Measurements from ENCODE around the gene IL17C.
A peak's percentile ranks its signal among the peaks of the same experiment; 100 is the strongest.

IL17C gene

DNA sequence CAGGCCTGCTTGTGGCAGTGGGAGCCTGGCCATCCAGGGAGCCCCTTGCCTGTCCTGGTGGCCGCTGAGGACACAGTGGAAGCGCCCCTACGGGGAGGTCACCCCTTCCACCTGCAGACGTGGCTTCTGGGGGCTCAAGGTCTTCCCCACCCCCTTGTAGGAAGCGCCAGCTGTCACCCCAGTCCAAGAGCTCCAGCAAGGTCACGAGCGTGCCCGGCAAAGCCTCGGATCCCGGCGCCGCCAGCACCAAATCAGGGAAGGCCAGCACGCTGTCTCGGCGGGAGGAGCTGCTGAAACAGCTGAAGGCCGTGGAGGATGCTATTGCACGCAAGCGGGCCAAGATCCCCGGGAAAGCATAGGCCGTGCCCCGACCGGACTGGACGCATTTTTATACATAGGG, 7.4 kb upstream of the IL17C start:
- DNase-seq (no peak), ATAC-seq (no peak)
- Mint-ChIP-seq H3K4me1 (peaks cover 52% of the 10 kb centered on the region), H3K4me3 (no peak overlapping the region), H3K9me3 (no peaks in the 10 kb centered on the region), H3K27ac (peak overlapping the region in 1 of 2 donors; percentile 27), H3K27me3 (peaks cover 9% of the 10 kb centered on the region)

DNA sequence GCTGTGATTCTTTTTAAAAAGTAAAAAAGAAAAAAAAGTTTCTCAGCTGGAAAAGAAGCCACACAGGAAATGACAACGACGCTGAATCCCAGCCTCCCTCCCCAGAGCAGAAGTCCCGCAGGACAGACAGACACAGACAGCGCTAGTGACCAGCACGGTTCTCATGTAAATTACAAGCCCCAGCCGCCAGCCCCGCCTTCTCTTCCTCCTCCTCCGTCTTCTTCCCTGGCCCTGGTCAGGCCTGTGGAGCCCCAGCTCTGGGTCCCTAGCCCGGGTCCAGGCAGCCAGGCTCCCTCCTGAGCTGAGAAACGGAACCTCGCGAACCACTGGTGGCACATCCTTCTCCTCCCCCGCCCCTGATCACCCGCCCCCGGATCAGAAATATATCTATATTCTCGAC, 7.0 kb upstream of the IL17C start:
- no peak overlapping the region for H3K27ac Mint-ChIP-seq
- no peak for DNase-seq
- H3K27me3 Mint-ChIP-seq: peaks cover 14% of the 10 kb centered on the region
- no peaks in the 10 kb centered on the region for H3K9me3 Mint-ChIP-seq
- no peak for ATAC-seq
- H3K4me1 Mint-ChIP-seq: peaks cover 57% of the 10 kb centered on the region
- no peak overlapping the region for H3K4me3 Mint-ChIP-seq

DNA sequence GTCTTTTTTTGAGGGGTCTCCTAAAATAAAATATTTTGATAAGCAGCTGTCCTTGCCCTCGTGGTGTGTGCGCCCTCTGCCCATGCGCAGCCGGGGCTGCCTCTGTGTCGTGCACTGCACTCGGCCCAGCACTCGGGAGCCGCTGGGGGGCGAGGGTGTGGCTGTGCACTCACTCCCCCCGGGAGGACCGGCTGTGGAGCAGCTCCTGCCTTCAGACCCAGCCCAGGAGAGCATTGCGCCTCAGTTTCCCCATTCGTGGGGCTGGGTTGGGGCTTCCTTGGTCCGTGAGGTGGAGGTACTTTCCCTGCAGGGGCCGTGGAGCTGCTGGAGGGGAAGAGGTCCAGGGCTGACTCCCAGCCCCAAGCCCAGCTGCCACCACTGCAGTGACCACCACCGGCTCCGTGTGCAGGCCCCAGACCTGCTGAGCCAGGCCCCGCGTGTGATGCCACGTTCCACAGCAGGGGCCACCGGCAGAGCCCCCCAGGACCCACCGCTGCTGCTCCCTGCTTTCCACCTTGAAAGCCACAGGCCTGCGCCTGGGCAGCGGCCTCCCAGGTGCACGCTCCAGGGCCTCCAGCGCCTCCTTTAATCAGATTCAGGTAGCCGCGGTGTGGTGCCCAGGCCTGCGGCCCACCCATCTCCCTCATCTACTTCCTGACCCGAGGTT, 6.3 kb upstream of the IL17C start:
- Mint-ChIP-seq H3K27ac (peak overlapping the region in 1 of 2 donors; percentile 42), H3K4me1 (peaks cover 61% of the 10 kb centered on the region), H3K9me3 (peaks cover 0 to 2% of the 10 kb centered on the region in 2 donors), H3K27me3 (peaks cover 17% of the 10 kb centered on the region), H3K4me3 (no peak overlapping the region)
- ATAC-seq (no peak), DNase-seq (no peak)

DNA sequence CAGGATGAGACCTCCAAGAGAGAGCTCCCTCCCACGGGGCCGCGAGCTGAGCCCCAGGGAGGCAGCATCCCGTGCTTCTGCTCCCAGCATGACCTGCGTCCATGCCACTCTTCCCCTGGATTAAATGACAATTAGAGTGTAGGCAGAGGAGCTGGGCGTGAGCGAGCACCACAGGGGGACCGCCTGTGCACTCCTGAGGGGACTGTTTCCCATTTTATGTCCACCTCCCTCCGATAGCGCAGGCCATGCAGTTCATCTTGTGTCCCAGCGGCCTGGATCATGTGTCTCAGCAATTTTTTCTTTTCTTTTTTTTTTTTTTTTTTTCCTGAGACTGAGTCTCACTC, 5.8 kb upstream of the IL17C start:
- H3K4me3 Mint-ChIP-seq: no peak overlapping the region
- H3K4me1 Mint-ChIP-seq: peaks cover 64% of the 10 kb centered on the region
- peaks cover 22% of the 10 kb centered on the region for H3K27me3 Mint-ChIP-seq
- ATAC-seq (no peak), DNase-seq (no peak)
- peak overlapping the region in 1 of 2 donors; percentile 42 for H3K27ac Mint-ChIP-seq
- H3K9me3 Mint-ChIP-seq: peaks cover 0 to 8% of the 10 kb centered on the region in 2 donors

DNA sequence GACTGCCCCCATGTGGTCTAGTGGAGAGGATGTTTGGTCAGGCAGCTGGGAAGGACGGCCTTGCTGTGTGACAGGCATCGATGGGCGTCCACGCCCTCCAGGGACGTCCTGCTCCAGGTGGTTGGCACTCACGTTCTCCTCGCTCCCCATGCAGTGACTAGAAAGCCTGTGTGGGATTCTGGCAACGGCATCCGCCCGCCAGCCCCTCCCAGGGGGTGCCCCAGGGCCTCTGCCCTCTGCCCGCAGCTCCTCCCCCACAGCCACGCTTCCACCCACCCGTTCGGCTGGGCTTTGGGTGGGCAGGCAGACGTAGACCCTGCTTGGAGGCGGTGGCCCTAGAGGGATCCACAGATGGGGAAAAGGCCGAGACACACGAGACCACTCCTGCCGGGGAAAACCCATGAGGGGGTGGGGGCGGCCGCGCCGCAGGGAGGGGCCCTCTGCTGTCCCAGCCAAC, 4.7 kb upstream of the IL17C start:
- Mint-ChIP-seq H3K9me3 (peaks cover 0 to 10% of the 10 kb centered on the region in 2 donors), H3K27me3 (peaks cover 34% of the 10 kb centered on the region), H3K27ac (peak overlapping the region in 1 of 2 donors; percentile 71), H3K4me1 (peaks cover 73% of the 10 kb centered on the region), H3K4me3 (peak overlapping the region; percentile 80 to 92)
- peak; percentile 66 to 75 for DNase-seq
- ATAC-seq: peak; percentile 64

DNA sequence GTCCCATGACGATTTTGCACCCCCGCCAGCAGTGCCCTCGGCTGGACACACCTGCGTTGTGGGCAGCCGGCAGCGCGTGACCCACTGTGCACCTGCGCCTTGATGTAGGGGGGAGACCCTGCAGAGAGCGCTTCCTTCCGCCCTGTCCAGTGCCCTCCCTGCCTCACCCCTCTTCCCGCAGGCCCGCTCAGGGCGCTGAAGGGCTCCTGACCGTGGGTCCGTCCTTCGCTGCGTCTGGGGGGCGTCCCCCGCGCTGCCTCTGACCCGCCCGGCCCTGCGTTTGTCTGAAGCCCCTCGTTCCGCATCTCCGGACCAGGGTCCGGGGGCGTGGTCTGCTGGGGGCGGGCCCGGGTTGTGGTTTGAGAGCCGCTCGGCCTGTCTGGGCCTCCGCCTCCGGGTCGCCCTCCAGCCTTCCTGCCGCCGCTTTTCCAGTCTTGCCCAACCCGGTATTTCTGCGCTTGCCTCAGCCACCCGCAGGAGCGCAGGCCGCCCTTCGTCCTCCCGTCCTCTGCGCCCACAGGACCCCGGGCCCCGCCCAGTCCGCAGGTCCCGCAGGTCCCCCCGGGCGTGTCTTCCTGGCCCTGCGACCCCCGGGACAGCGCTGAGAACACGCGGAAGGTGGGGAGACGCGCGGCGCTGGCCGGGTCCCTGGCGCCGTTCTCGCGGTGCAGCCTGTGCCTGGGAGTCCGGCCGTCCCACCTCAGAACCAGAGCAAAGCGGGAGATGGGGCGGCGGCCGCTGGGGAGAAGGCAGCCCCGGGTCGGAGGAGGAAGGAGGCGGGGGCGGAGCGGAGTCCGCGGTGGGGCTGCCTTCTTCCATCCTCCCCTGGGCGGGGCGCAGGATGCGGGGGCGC, 4.0 kb upstream of the IL17C start:
- Mint-ChIP-seq H3K4me1 (peaks cover 79% of the 10 kb centered on the region), H3K4me3 (peak overlapping the region; percentile 80 to 92), H3K9me3 (peaks cover 0 to 10% of the 10 kb centered on the region in 2 donors), H3K27me3 (peaks cover 40% of the 10 kb centered on the region), H3K27ac (peak overlapping the region in 1 of 2 donors; percentile 92)
- ATAC-seq (peak; percentile 58), DNase-seq (peak; percentile 61 to 66)

DNA sequence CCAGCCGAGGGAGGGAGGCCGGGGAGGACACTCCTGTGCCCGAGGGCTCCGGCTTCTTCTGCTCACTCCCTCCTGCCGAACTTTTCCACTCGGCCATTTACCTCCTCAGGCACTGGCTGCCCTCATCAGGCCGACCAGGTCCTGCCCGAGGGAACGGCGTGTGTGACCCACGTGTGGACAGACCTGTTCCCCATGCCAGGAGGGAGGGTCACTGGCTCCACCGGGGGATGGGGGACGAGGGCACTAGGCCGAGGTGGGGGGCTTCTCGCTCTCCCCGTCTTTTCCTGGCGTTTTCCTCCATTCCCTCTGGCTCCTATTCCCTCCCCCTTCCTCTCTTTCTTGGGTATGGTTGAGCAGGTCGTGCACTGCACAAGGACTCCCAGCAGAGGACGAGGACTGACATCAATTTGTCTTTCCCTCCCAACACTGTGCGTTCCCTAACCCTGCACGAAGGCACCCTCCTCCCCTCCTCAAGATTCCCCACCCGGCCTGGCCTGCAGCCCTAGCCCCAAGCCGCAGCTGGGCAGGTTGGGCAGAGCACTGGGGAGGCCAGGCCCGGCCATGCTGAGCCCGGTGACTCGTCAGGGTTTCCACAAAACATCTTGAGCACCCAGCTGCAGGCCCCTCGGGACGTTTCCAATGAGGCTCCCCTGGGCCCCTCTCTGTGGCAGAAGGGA, 3.2 kb upstream of the IL17C start:
- peak overlapping the region; percentile 80 to 92 for H3K4me3 Mint-ChIP-seq
- H3K9me3 Mint-ChIP-seq: peaks cover 0 to 10% of the 10 kb centered on the region in 2 donors
- H3K4me1 Mint-ChIP-seq: peaks cover 87% of the 10 kb centered on the region
- no peak for ATAC-seq
- peaks cover 48% of the 10 kb centered on the region for H3K27me3 Mint-ChIP-seq
- peak overlapping the region in 1 of 2 donors; percentile 67 for H3K27ac Mint-ChIP-seq
- DNase-seq: no peak

DNA sequence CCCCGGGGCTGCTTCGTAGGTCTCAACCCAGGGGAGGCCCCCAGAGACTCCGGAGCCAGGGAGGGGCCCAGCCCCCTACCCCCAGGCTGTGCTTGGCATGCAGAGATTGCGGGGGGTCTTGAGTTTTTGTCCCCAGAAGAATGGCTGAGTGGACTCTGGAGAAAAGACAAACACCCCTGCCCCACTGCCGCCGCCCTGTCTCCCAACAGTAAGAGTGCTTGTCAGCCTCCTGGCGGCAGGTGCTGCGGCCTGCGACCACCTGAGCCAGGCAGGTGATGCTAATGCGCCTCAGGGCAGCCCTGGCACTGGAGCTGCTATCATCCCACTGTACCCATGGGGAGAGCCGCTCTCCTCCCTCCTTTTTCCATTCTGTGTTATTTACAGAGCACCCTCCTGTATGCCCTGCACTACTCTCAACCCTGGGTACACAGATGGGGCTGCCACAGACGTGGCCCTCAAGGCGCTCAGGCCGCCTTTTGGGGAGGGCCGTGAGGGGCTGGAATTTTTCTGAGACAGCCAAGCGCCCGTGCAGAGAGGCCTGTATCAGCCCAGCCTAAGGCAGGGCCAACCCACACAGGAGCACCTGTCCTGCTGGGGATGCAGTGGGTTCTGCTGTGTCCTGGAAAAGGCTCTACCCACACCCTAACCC, 2.6 kb upstream of the IL17C start:
- DNase-seq (no peak), ATAC-seq (no peak)
- Mint-ChIP-seq H3K9me3 (peaks cover 0 to 10% of the 10 kb centered on the region in 2 donors), H3K27me3 (peaks cover 55% of the 10 kb centered on the region), H3K27ac (peak overlapping the region in 1 of 2 donors; percentile 83), H3K4me3 (peak overlapping the region; percentile 44 to 62), H3K4me1 (peaks cover 94% of the 10 kb centered on the region)

DNA sequence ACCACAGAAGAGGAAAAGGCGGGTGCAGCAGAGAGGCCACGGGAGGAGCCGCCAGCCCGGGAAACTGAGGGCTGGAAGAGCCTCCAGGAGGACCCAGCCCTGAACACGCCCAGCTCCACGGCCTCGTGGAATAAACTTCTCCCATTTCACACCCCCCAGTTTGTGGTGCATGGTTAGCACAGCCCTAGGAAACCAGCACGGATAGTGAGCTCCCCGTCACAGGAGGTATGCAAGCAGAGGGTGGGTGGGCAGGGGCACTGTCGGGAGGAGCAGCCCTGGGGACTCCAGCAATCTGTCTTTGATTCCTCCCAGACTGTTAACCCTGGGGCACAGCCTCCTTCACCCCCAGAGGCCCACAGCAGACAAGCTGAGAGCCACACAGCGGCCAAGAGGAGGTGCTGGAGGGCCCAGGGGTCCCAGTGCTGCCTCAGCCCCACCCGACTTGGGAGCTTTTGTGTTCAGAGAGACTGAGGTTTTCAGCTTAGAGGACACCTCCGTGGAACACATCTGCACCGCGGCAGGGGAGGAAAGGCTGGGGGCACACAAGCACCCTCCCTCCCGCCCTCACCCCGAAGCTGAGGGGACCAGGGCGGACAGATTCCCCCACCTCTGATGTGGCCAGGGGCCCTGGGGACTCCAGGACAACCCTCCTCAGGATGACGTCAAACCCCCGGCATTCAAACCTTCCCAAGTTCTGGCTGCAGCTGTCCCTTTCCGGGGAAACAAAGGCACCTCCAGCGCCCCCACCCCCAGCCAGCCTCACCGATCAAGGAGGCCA, 1.7 kb upstream of the IL17C start:
- no peak for DNase-seq
- no peak for ATAC-seq
- H3K4me1 Mint-ChIP-seq: peaks cover 91% of the 10 kb centered on the region
- peaks cover 57% of the 10 kb centered on the region for H3K27me3 Mint-ChIP-seq
- peak overlapping the region; percentile 16 to 18 for H3K4me3 Mint-ChIP-seq
- peak overlapping the region in 1 of 2 donors; percentile 95 for H3K27ac Mint-ChIP-seq
- H3K9me3 Mint-ChIP-seq: peaks cover 0 to 10% of the 10 kb centered on the region in 2 donors

DNA sequence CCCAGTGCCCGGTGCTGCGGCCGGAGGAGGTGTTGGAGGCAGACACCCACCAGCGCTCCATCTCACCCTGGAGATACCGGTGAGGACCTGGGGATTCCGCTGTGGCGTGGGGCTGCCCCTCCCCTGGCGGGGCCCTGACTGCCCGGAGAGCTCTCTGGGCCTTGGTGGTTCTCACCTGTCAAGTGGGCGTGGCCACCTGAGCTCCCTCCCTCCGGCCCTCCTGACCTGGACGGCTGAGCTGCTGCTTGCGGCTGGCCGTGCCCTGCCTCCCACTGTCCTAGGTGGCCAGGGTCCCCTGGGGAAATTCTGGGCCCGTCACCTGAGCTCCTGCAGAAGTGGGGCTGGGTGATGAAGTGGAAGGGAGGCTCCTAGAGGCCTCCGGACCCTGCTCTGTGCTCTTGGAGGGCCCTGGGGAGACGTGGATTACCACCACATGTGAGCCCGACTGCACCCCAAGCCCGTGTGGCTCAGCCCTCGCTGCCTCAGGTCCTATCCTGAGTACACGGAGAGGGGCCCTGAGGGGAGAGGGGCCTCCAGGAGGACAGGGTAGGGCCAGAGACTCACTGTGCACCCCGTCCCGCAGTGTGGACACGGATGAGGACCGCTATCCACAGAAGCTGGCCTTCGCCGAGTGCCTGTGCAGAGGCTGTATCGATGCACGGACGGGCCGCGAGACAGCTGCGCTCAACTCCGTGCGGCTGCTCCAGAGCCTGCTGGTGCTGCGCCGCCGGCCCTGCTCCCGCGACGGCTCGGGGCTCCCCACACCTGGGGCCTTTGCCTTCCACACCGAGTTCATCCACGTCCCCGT, 1.1 kb downstream of the IL17C start:
- Mint-ChIP-seq H3K4me1 (peaks cover 83% of the 10 kb centered on the region), H3K4me3 (no peak overlapping the region), H3K9me3 (peaks cover 0 to 10% of the 10 kb centered on the region in 2 donors), H3K27ac (no peak overlapping the region), H3K27me3 (peaks cover 57% of the 10 kb centered on the region)
- DNase-seq (no peak), ATAC-seq (peak; percentile 1)

DNA sequence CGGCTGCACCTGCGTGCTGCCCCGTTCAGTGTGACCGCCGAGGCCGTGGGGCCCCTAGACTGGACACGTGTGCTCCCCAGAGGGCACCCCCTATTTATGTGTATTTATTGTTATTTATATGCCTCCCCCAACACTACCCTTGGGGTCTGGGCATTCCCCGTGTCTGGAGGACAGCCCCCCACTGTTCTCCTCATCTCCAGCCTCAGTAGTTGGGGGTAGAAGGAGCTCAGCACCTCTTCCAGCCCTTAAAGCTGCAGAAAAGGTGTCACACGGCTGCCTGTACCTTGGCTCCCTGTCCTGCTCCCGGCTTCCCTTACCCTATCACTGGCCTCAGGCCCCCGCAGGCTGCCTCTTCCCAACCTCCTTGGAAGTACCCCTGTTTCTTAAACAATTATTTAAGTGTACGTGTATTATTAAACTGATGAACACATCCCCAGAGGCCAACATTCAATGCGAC, 1.7 kb downstream of the IL17C start:
- no peak for ATAC-seq
- Mint-ChIP-seq H3K27ac (peak overlapping the region in 1 of 2 donors; percentile 60), H3K27me3 (peaks cover 56% of the 10 kb centered on the region), H3K4me1 (peaks cover 83% of the 10 kb centered on the region), H3K9me3 (peaks cover 0 to 10% of the 10 kb centered on the region in 2 donors), H3K4me3 (no peak overlapping the region)
- DNase-seq: no peak

DNA sequence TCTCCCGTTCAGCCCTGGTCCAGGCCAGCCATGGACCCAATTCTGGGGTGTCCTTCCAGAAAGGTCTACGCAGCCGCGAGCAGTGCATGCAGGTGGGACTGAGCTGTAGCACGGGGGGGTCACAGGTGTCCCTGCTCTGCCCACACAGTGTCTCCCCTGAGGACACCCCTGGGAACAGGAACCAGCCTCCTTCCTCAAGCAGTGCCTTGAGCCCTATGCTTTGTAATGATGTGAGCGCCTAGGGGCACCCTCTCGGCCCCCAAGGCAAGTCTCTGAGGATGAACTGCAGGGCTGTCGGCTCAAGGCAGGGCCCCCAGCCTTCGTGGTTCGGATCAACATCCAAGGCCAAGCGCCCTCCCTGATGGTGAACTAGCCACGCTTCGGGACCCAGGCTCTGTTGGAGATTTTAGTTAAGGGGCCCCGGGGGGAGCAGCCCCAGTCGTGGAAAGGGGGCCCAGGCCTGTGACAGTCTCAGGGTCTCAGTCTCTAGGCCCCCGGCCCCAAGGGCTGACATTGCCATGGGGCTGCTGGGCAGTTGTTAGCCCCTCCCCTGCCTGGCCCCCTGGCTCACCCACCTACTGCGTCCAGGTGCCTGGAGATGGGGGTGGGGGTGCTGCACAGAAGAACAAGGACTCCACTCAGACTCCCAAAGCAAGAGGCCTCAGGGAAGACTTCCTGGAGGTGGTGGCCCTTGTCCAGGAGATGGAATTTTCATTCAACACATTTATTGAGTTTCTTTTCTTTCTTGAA, 2.3 kb downstream of the IL17C start:
- Mint-ChIP-seq H3K4me1 (peaks cover 83% of the 10 kb centered on the region), H3K27me3 (peaks cover 50% of the 10 kb centered on the region), H3K4me3 (no peak overlapping the region), H3K9me3 (peaks cover 0 to 10% of the 10 kb centered on the region in 2 donors), H3K27ac (peak overlapping the region in 1 of 2 donors; percentile 81)
- ATAC-seq: no peak
- DNase-seq: no peak

DNA sequence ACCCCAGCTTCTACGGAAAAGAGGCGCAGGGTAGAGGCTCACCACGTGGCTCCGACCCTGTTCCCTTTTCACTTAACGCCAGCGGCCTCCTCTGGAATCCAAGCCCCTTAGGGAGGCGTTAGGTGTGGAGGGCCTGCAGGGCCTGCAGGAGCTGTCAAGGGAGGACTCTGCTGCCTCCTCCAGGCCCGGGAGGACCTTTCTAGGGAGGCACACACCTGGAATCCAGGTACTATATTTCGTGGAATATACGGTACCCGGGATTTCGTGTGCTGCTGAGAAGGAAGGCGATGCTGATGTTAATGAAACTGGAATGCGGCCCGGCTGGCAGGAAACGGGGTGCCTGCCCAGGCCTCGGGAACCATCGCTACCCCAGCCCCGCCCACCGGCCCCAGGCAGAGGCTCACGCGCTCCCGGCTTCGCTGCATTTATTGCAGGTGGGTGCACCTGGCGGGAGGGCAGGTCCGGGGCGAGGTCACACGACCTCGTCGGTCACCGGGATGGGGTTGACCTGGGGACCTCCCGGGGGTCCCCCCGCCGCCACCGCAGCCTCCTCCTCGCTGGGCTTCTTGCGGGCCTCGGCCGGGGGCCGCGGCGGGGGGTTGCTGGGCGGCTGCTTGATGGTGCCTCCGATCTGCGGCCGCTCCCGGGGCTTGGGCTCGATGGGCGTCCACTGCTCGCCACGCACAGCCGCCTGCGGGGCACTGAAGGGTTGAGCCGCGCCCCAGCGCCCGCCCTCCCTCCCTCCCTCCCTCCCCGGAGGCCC, 4.7 kb downstream of the IL17C start:
- no peak overlapping the region for H3K4me3 Mint-ChIP-seq
- no peaks in the 10 kb centered on the region for H3K9me3 Mint-ChIP-seq
- no peak overlapping the region for H3K27ac Mint-ChIP-seq
- H3K27me3 Mint-ChIP-seq: peaks cover 29% of the 10 kb centered on the region
- DNase-seq (no peak), ATAC-seq (no peak)
- H3K4me1 Mint-ChIP-seq: peaks cover 81% of the 10 kb centered on the region
